ENCODE measurements around the gene RNPS1. TPM values are rescaled to one million over a fixed set of nuclear protein-coding genes. Genes with fewer than 3 reads are reported as not detected.

The RNPS1 gene
- polyA plus RNA-seq, 1 of the 3 experiments (the other 2 are of a cell fraction) = 277 TPM

DNA sequence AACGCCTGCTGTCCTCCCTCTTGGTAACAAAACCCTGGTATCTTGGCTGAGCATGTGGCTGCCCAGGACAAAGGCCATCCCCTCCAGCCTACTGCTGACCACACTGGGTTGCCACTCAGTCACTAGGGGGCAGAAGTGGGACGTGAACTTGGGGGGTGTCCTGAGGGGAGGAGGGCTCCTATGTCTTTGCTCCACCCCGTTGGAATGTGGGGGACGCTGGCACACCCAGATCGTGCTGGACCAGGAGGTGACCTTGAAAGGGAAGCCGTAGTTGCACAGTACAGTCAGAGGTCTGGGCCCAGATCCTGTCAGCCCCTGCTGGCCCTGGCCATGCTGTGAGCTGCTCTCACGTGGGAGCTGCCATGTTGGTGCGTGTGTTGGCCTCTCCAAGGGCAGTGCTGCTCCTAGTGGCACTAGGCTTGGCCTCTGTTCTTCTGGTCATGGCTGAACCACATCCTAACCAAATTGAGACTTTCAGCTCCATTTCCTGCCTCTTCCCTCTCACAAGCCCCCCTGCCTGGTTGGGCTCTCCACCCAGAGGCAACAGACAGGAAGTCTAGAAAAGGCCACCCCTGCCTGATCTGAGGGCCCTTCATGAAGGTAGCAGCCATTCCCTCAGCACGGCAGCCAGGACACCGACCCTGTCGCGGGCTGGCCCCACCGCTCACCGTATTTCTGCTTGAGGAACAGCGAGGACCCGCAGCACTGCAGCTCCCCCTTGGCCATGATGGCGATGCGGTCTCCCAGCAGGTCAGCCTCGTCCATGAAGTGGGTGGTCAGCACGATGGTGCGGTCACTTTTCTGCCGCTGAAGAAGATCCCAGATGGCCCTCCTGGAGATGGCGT lies 29.0 kb upstream of the RNPS1 start:
- H3K27me3 ChIP-seq (ENCODE audit: insufficient read depth) = no peaks in the 10 kb centered on the region
- H2AFZ ChIP-seq (ENCODE audit: low read depth) = no peak overlapping the region
- no peaks in the 10 kb centered on the region for H3K9me2 ChIP-seq
- peak; percentile 82 for DNase-seq
- 88% methylated on average over 19 of the region's 23 CpGs for WGBS (ENCODE audit: low lambda C conversion rate)
- no peaks in the 10 kb centered on the region for H4K20me1 ChIP-seq (ENCODE audit: insufficient read depth)
- no peaks in the 10 kb centered on the region for H3K9me3 ChIP-seq
- TF ChIP-seq, protein P1, sequence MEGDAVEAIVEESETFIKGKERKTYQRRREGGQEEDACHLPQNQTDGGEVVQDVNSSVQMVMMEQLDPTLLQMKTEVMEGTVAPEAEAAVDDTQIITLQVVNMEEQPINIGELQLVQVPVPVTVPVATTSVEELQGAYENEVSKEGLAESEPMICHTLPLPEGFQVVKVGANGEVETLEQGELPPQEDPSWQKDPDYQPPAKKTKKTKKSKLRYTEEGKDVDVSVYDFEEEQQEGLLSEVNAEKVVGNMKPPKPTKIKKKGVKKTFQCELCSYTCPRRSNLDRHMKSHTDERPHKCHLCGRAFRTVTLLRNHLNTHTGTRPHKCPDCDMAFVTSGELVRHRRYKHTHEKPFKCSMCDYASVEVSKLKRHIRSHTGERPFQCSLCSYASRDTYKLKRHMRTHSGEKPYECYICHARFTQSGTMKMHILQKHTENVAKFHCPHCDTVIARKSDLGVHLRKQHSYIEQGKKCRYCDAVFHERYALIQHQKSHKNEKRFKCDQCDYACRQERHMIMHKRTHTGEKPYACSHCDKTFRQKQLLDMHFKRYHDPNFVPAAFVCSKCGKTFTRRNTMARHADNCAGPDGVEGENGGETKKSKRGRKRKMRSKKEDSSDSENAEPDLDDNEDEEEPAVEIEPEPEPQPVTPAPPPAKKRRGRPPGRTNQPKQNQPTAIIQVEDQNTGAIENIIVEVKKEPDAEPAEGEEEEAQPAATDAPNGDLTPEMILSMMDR (IDR thresholded peaks at IDR 0.05) = peak; percentile 56
- TF ChIP-seq SMC3 (IDR thresholded peaks at IDR 0.05; ENCODE audit: low read depth, low read length) (peak; percentile 51), RAD21 (IDR thresholded peaks at IDR 0.05; ENCODE audit: low read length) (peak; percentile 55), JUND (IDR thresholded peaks at IDR 0.05) (no peak), TEAD4 (IDR thresholded peaks at IDR 0.05; ENCODE audit: borderline replicate concordance, insufficient read depth) (no peak), SIN3A (IDR thresholded peaks at IDR 0.05; ENCODE audit: borderline replicate concordance, low read depth, low read length) (no peak)
- TF ChIP-seq, protein P2, sequence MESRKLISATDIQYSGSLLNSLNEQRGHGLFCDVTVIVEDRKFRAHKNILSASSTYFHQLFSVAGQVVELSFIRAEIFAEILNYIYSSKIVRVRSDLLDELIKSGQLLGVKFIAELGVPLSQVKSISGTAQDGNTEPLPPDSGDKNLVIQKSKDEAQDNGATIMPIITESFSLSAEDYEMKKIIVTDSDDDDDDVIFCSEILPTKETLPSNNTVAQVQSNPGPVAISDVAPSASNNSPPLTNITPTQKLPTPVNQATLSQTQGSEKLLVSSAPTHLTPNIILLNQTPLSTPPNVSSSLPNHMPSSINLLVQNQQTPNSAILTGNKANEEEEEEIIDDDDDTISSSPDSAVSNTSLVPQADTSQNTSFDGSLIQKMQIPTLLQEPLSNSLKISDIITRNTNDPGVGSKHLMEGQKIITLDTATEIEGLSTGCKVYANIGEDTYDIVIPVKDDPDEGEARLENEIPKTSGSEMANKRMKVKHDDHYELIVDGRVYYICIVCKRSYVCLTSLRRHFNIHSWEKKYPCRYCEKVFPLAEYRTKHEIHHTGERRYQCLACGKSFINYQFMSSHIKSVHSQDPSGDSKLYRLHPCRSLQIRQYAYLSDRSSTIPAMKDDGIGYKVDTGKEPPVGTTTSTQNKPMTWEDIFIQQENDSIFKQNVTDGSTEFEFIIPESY (IDR thresholded peaks at IDR 0.05; ENCODE audit: borderline replicate concordance, low read depth) = no peak
- ChIA-PET CTCF (interaction anchor here (0.7 to 2.8 kb wide), 10 partner anchors 10 to 204 kb away, joined by 3 to 11 read pairs (median 4); partner anchors contain the start of genes ABCA3 and ECI1), POLR2A (no interaction called here)
- H3K4me1 ChIP-seq (ENCODE audit: control insufficient read depth in 1 of 2, insufficient read depth in 2 of 2, low read depth in 1 of 2, low read length in 1 of 2) = no peaks in the 10 kb centered on the region; a peak in 1 of 4 replicates
- no peak overlapping the region for H3K9ac ChIP-seq
- no peak overlapping the region for H3K4me2 ChIP-seq
- H3K79me2 ChIP-seq (ENCODE audit: insufficient read depth) = no peaks in the 10 kb centered on the region
- no peaks in the 10 kb centered on the region for H3F3A ChIP-seq (replicated peaks; ENCODE audit: insufficient read depth)
- H3K4me3 ChIP-seq (ENCODE audit: low read depth in 2 of 2, low read length in 1 of 2) = no peak overlapping the region
- H3K36me3 ChIP-seq (replicated peaks in 1 of 2; ENCODE audit: control insufficient read depth in 1 of 2, insufficient read depth in 2 of 2, low read length in 1 of 2) = peaks cover 0 to 3% of the 10 kb centered on the region in 2 experiments
- H3K27ac ChIP-seq (ENCODE audit: low read depth in 2 of 2, low read length in 1 of 2) = no peak overlapping the region

DNA sequence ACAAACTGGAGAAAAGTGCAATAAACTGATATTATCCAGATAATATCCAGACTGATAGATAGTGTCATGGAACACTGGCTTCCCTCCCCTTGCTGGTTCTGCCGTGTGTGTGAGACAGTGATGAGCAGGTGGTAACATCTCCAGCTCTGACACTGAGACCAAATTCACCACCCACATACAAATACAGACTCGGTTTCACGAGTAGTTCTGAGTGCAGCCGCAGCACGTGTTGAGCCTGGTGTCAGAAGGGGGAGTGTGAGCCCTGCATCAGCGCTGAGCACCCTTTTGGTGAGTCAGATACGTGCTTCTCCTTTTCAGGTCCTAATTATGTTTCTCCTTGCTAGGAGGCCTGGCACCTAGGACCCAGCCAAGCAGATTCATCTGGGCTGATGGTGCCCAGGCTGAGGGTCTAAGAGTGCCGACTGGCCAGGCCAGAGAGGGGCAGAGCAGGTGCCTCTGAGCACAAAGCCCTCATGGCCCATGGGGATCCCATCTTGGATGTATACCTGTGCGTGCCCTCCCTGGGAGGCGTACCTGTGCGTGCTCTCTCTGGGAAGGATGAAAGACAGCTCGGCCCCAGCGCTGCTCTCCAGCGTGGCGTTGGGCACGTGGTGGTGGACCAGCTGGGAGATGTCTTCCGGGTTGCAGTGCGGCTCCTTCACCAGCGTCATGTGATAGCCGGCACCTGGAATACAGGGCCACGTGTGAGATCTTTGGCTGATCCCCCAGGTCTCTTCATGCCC lies 27.3 kb upstream of the RNPS1 start:
- TF ChIP-seq FOXM1 (IDR thresholded peaks at IDR 0.05; ENCODE audit: low read depth) = no peak
- no peak for TF ChIP-seq YY1 (IDR thresholded peaks at IDR 0.05; ENCODE audit: low read depth)
- TF ChIP-seq NFIC (IDR thresholded peaks at IDR 0.05; ENCODE audit: borderline replicate concordance) = no peak
- TF ChIP-seq, protein P2 (IDR thresholded peaks at IDR 0.05; ENCODE audit: borderline replicate concordance, low read depth) = no peak
- WGBS (ENCODE audit: low lambda C conversion rate) = 86% methylated on average over 7 of the region's 21 CpGs
- Histone ChIP-seq H3K27ac (ENCODE audit: low read depth in 2 of 2, low read length in 1 of 2) (no peak overlapping the region), H3F3A (replicated peaks; ENCODE audit: insufficient read depth) (no peaks in the 10 kb centered on the region), H3K9me3 (no peaks in the 10 kb centered on the region), H4K20me1 (ENCODE audit: insufficient read depth) (no peaks in the 10 kb centered on the region), H3K4me2 (no peak overlapping the region), H3K79me2 (ENCODE audit: insufficient read depth) (no peaks in the 10 kb centered on the region), H3K36me3 (replicated peaks in 1 of 2; ENCODE audit: control insufficient read depth in 1 of 2, insufficient read depth in 2 of 2, low read length in 1 of 2) (peaks cover 0 to 3% of the 10 kb centered on the region in 2 experiments), H3K4me1 (ENCODE audit: control insufficient read depth in 1 of 2, insufficient read depth in 2 of 2, low read depth in 1 of 2, low read length in 1 of 2) (no peaks in the 10 kb centered on the region; a peak in 1 of 4 replicates), H3K9ac (no peak overlapping the region), H2AFZ (ENCODE audit: low read depth) (no peak overlapping the region), H3K9me2 (no peaks in the 10 kb centered on the region), H3K27me3 (ENCODE audit: insufficient read depth) (no peaks in the 10 kb centered on the region), H3K4me3 (ENCODE audit: low read depth in 2 of 2, low read length in 1 of 2) (no peak overlapping the region)
- POLR2A ChIA-PET = no interaction called here
- CTCF ChIA-PET = interaction anchor here (0.9 to 2.8 kb wide), 3 partner anchors 44 to 207 kb away, joined by 3 to 11 read pairs (median 3); partner anchors contain the start of genes ABCA3 and ECI1
- no peak for DNase-seq

Measured in SK-N-SH (cell line).